Activated CD4-positive, CD25-positive, alpha-beta regulatory T cell (primary cell): Measurements from ENCODE around the gene NHERF1.

Experiments used
- DNase-seq, 4 experiments: peaks; one replicate each; lab custom pipeline; 2025; lab: John Stamatoyannopoulos, UW

The NHERF1 gene

GRCh38 chr17:74768069-74768762 lies 19.8 kb downstream of the NHERF1 start:
- DNase-seq: no peak

- DNase-seq: no peak
Measured at GRCh38 chr17:74768763-74769114, 20.3 kb downstream of the NHERF1 start.

- no peak for DNase-seq
Measured at GRCh38 chr17:74769266-74769855, 20.9 kb downstream of the NHERF1 start.

- no peak for DNase-seq
Measured at GRCh38 chr17:74769856-74770497, 21.5 kb downstream of the NHERF1 start.

- peak; percentile 32 to 69 (median 54) for DNase-seq
Measured at GRCh38 chr17:74770498-74771318, 22.3 kb downstream of the NHERF1 start.

GRCh38 chr17:74771319-74771914 lies 23.0 kb downstream of the NHERF1 start:
- DNase-seq: no peak

GRCh38 chr17:74772053-74772452 lies 23.6 kb downstream of the NHERF1 start:
- no peak for DNase-seq

GRCh38 chr17:74773414-74773813 lies 25.0 kb downstream of the NHERF1 start:
- DNase-seq: no peak

GRCh38 chr17:74773871-74774286 lies 25.5 kb downstream of the NHERF1 start:
- no peak for DNase-seq

- DNase-seq: no peak
Measured at GRCh38 chr17:74775409-74776043, 27.1 kb downstream of the NHERF1 start.

- peak; percentile 99 to 100 (median 99) for DNase-seq
Measured at GRCh38 chr17:74776044-74776962, 27.9 kb downstream of the NHERF1 start, which contains the start of gene NAT9. TSS of gene NAT9 (minus strand) at chr17:74776345. CDS start at chr17:74775698, 647 bp downstream.

GRCh38 chr17:74776990-74777389 lies 28.6 kb downstream of the NHERF1 start:
- no peak for DNase-seq

GRCh38 chr17:74777901-74778515 lies 29.6 kb downstream of the NHERF1 start:
- DNase-seq: no peak

GRCh38 chr17:74778960-74779359 lies 30.5 kb downstream of the NHERF1 start:
- no peak for DNase-seq

GRCh38 chr17:74779501-74779900 lies 31.1 kb downstream of the NHERF1 start:
- DNase-seq: no peak

- DNase-seq: peak in 2 of 4 experiments; percentile 11 to 22
Measured at GRCh38 chr17:74779948-74780400, 31.5 kb downstream of the NHERF1 start.

- no peak for DNase-seq
Measured at GRCh38 chr17:74780443-74781238, 32.2 kb downstream of the NHERF1 start.

- no peak for DNase-seq
Measured at GRCh38 chr17:74782571-74782970, 34.1 kb downstream of the NHERF1 start.
